ENCODE data around the gene CFAP54.

Gene CFAP54

GRCh38 chr12:96520767-96521166, 31.4 kb downstream of the CFAP54 start:
- Histone ChIP-seq H3K4me1 (ENCODE audit: insufficient read depth, poor library complexity, severe bottlenecking) (no peaks in the 10 kb centered on the region), H3K27ac (ENCODE audit: poor library complexity, severe bottlenecking) (no peak overlapping the region), H3K27me3 (ENCODE audit: insufficient read depth, poor library complexity, severe bottlenecking) (no peaks in the 10 kb centered on the region), H3K9me3 (ENCODE audit: severe bottlenecking) (no peaks in the 10 kb centered on the region), H3K4me3 (ENCODE audit: severe bottlenecking) (no peak overlapping the region), H3K36me3 (ENCODE audit: low read depth) (no peaks in the 10 kb centered on the region)
- peak; percentile 65 for ATAC-seq (ENCODE audit: low read depth)
- TF ChIP-seq, protein P1, sequence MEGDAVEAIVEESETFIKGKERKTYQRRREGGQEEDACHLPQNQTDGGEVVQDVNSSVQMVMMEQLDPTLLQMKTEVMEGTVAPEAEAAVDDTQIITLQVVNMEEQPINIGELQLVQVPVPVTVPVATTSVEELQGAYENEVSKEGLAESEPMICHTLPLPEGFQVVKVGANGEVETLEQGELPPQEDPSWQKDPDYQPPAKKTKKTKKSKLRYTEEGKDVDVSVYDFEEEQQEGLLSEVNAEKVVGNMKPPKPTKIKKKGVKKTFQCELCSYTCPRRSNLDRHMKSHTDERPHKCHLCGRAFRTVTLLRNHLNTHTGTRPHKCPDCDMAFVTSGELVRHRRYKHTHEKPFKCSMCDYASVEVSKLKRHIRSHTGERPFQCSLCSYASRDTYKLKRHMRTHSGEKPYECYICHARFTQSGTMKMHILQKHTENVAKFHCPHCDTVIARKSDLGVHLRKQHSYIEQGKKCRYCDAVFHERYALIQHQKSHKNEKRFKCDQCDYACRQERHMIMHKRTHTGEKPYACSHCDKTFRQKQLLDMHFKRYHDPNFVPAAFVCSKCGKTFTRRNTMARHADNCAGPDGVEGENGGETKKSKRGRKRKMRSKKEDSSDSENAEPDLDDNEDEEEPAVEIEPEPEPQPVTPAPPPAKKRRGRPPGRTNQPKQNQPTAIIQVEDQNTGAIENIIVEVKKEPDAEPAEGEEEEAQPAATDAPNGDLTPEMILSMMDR (IDR thresholded peaks at IDR 0.05; ENCODE audit: poor library complexity, severe bottlenecking), result no peak
- DNase-seq (ENCODE audit: low spot score), result no peak

GRCh38 chr12:96521895-96522682, 32.7 kb downstream of the CFAP54 start:
- H3K27ac ChIP-seq (ENCODE audit: poor library complexity, severe bottlenecking), result no peak overlapping the region
- ATAC-seq (ENCODE audit: low read depth), result no peak
- no peaks in the 10 kb centered on the region for H3K4me1 ChIP-seq (ENCODE audit: insufficient read depth, poor library complexity, severe bottlenecking)
- DNase-seq (ENCODE audit: low spot score), result no peak
- H3K36me3 ChIP-seq (ENCODE audit: low read depth), result no peaks in the 10 kb centered on the region
- no peaks in the 10 kb centered on the region for H3K9me3 ChIP-seq (ENCODE audit: severe bottlenecking)
- TF ChIP-seq, protein P1 (IDR thresholded peaks at IDR 0.05; ENCODE audit: poor library complexity, severe bottlenecking), result no peak
- no peak overlapping the region for H3K4me3 ChIP-seq (ENCODE audit: severe bottlenecking)
- no peaks in the 10 kb centered on the region for H3K27me3 ChIP-seq (ENCODE audit: insufficient read depth, poor library complexity, severe bottlenecking)

DNA sequence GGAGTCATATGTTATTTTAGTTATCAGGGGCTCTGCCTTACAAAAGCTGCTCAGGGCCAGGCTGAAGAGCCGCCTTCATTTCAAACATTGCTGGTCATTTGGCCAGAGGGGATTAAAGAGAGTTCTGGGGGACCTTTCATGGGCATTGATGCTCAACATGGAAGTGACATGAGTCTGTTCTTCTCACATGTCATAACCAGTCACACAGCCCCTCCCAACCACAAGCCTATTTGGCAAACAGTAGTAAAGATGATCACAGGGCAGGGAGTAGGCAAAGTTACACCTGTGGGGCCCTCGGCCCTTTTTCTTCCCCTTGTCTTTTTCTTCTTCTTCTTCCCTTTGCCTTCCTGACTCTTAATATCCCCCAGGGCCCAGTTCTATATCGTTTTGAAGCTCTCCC, 33.3 kb downstream of the CFAP54 start:
- H3K4me3 ChIP-seq (ENCODE audit: severe bottlenecking), result no peak overlapping the region

DNA sequence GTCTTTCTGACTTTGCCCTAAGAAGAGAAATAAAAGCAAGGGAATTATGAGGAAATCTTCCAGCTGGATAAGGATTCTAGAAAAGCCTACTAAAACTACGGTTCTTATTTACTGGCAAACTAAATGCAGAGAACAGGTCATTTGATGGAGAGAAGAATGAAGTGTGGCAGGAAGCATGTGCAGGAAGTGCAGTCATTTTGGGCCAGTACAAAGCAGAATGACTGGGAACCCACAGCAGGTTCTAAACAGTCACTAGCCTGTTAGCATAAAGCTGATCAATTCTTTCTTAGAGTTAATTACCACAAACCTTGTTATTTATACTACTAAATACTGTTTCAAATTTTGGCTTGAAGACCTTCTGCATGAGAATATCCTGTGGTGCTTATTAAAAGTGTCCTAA, 36.7 kb downstream of the CFAP54 start:
- Histone ChIP-seq H3K9me3 (ENCODE audit: severe bottlenecking) (no peaks in the 10 kb centered on the region), H3K27ac (ENCODE audit: poor library complexity, severe bottlenecking) (no peak overlapping the region), H3K4me3 (ENCODE audit: severe bottlenecking) (no peak overlapping the region), H3K27me3 (ENCODE audit: insufficient read depth, poor library complexity, severe bottlenecking) (no peaks in the 10 kb centered on the region), H3K36me3 (ENCODE audit: low read depth) (no peaks in the 10 kb centered on the region), H3K4me1 (ENCODE audit: insufficient read depth, poor library complexity, severe bottlenecking) (no peaks in the 10 kb centered on the region)
- ATAC-seq (ENCODE audit: low read depth) (no peak), DNase-seq (ENCODE audit: low spot score) (no peak)
- TF ChIP-seq, protein P1 (IDR thresholded peaks at IDR 0.05; ENCODE audit: poor library complexity, severe bottlenecking), result no peak

More for the DNA sequence above, 33.3 kb downstream of the CFAP54 start:
- ATAC-seq (ENCODE audit: low read depth) (no peak), DNase-seq (ENCODE audit: low spot score) (no peak)
- Histone ChIP-seq H3K36me3 (ENCODE audit: low read depth) (no peaks in the 10 kb centered on the region), H3K27me3 (ENCODE audit: insufficient read depth, poor library complexity, severe bottlenecking) (no peaks in the 10 kb centered on the region), H3K9me3 (ENCODE audit: severe bottlenecking) (no peaks in the 10 kb centered on the region), H3K4me1 (ENCODE audit: insufficient read depth, poor library complexity, severe bottlenecking) (no peaks in the 10 kb centered on the region), H3K27ac (ENCODE audit: poor library complexity, severe bottlenecking) (no peak overlapping the region)
- TF ChIP-seq, protein P1 (IDR thresholded peaks at IDR 0.05; ENCODE audit: poor library complexity, severe bottlenecking), result no peak

DNA sequence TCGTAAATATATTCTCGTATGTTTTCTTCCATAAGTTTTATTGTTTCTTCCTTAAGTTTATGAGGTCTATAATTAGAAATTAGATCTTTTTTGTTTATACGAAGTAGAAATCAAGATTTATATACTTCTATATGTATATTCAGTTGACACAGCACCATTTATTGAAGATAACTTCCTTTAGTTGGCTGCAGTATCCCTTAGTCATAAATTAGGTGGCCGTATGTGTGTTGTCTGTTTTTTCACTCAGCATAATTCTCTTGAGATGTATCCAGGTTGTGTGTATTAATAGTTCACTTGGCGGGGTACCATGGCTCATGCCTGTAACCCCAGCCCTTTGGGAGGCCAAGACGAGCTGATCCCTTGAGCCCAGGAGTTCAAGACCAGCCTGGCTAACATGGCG, 40.5 kb downstream of the CFAP54 start:
- no peak overlapping the region for H3K4me3 ChIP-seq (ENCODE audit: severe bottlenecking)
- no peaks in the 10 kb centered on the region for H3K27me3 ChIP-seq (ENCODE audit: insufficient read depth, poor library complexity, severe bottlenecking)
- no peak for ATAC-seq (ENCODE audit: low read depth)
- DNase-seq (ENCODE audit: low spot score), result no peak
- H3K27ac ChIP-seq (ENCODE audit: poor library complexity, severe bottlenecking), result no peak overlapping the region
- no peaks in the 10 kb centered on the region for H3K9me3 ChIP-seq (ENCODE audit: severe bottlenecking)
- H3K36me3 ChIP-seq (ENCODE audit: low read depth), result no peaks in the 10 kb centered on the region
- no peaks in the 10 kb centered on the region for H3K4me1 ChIP-seq (ENCODE audit: insufficient read depth, poor library complexity, severe bottlenecking)
- TF ChIP-seq, protein P1 (IDR thresholded peaks at IDR 0.05; ENCODE audit: poor library complexity, severe bottlenecking), result no peak
